CD14-positive monocyte (primary cell): ENCODE data around the gene SGCE. TPM values are rescaled to one million over a fixed set of nuclear protein-coding genes. Genes with fewer than 3 reads are reported as not detected.

Experiments used
- DNase-seq, 3 donors: peaks; one replicate each; pipeline ENCODE4 v3.0.0-alpha.2; 2011 to 2022
- H2AFZ ChIP-seq: 2 replicates; pipeline ENCODE4 v1.6.0; 2012; ENCODE audit warnings: mild to moderate bottlenecking, low read depth, low read length, inconsistent platforms; ENCODE audit not compliant: insufficient read depth, poor library complexity, severe bottlenecking
- H3K27ac ChIP-seq, 2 donors: 1 replicate in 1 of 2; 2 replicates in 1 of 2; pipeline ENCODE4 v1.5.1; 2012 to 2013; ENCODE audit warnings: low read length in 2 of 2, control low read depth in 1 of 2, inconsistent platforms in 1 of 2, low read depth in 1 of 2, mild to moderate bottlenecking in 1 of 2
- H3K27me3 ChIP-seq, 2 donors: one replicate each; pipeline versions ENCODE4 v1.6.0 to v1.6.1; 2011 to 2013; ENCODE audit warnings: low read length in 2 of 2; ENCODE audit not compliant: control insufficient read depth in 2 of 2, insufficient read depth in 2 of 2
- H3K36me3 ChIP-seq, 2 donors: replicated peaks in 1 of 2; 1 replicate in 1 of 2; 2 replicates in 1 of 2; pipeline versions ENCODE4 v1.5.1 to v1.6.1; 2012 to 2013; ENCODE audit warnings: low read length in 2 of 2, control low read depth in 1 of 2, inconsistent platforms in 1 of 2, mild to moderate bottlenecking in 1 of 2; ENCODE audit not compliant: insufficient read depth in 2 of 2, control insufficient read depth in 1 of 2
- H3K4me1 ChIP-seq, 2 donors: 1 replicate in 1 of 2; 2 replicates in 1 of 2; pipeline versions ENCODE4 v1.5.1 to v1.6.1; 2012 to 2013; ENCODE audit warnings: low read length in 2 of 2, control low read depth in 1 of 2, inconsistent platforms in 1 of 2, mild to moderate bottlenecking in 1 of 2, moderate library complexity in 1 of 2; ENCODE audit not compliant: insufficient read depth in 2 of 2, control insufficient read depth in 1 of 2
- H3K4me2 ChIP-seq: replicated peaks from 2 replicates; pipeline ENCODE3; 2012; ENCODE audit warnings: low read length, moderate library complexity, mild to moderate bottlenecking; ENCODE audit not compliant: poor library complexity, severe bottlenecking; ENCODE audit errors: extremely low read depth
- H3K4me3 ChIP-seq, 3 experiments: fragments of 200-600 bp in 1 of 3; sonication (generic) in 1 of 3; replicated peaks in 1 of 3; 1 replicate in 2 of 3; 2 replicates in 1 of 3; pipeline ENCODE4 v1.5.1; 2011 to 2013; ENCODE audit warnings: low read length in 3 of 3, mild to moderate bottlenecking in 3 of 3, control low read depth in 2 of 3, low read depth in 2 of 3, inconsistent platforms in 1 of 3, moderate library complexity in 1 of 3
- H3K79me2 ChIP-seq: 2 replicates; pipeline ENCODE4 v1.6.0; 2012; ENCODE audit warnings: mild to moderate bottlenecking, control low read depth, inconsistent platforms, low read length, moderate library complexity; ENCODE audit not compliant: insufficient read depth
- H3K9ac ChIP-seq: 2 replicates; pipeline ENCODE4 v1.6.0; 2017; ENCODE audit warnings: low read length, mild to moderate bottlenecking; ENCODE audit not compliant: insufficient read depth, poor library complexity, severe bottlenecking
- H3K9me3 ChIP-seq, 2 donors: replicated peaks in 1 of 2; 1 replicate in 1 of 2; 2 replicates in 1 of 2; pipeline versions ENCODE4 v1.5.1 to v1.6.1; 2012 to 2013; ENCODE audit warnings: low read length in 2 of 2, control low read depth in 1 of 2; ENCODE audit not compliant: control insufficient read depth in 1 of 2, insufficient read depth in 1 of 2
- H4K20me1 ChIP-seq: 2 replicates; pipeline ENCODE4 v1.6.0; 2012; ENCODE audit warnings: mild to moderate bottlenecking, low read length, control low read depth, moderate library complexity; ENCODE audit not compliant: insufficient read depth
- H3K27ac Mint-ChIP-seq, 7 donors: one replicate each; pipeline ENCODE4 v1.8.0; 2020; ENCODE audit warnings: mild to moderate bottlenecking in 7 of 7, mixed read lengths in 7 of 7, moderate library complexity in 6 of 7, inconsistent platforms in 2 of 7
- H3K27me3 Mint-ChIP-seq, 3 donors: one replicate each; pipeline ENCODE4 v1.8.0; 2021 to 2022; ENCODE audit warnings: low read depth in 3 of 3, mild to moderate bottlenecking in 3 of 3, mixed read lengths in 3 of 3, moderate library complexity in 3 of 3, inconsistent platforms in 1 of 3
- H3K36me3 Mint-ChIP-seq, 2 donors: one replicate each; pipeline ENCODE4 v1.8.0; 2020; ENCODE audit warnings: mixed read lengths in 2 of 2, inconsistent platforms in 1 of 2, mild to moderate bottlenecking in 1 of 2
- H3K4me1 Mint-ChIP-seq: one replicate; pipeline ENCODE4 v1.8.0; 2020; ENCODE audit warnings: mild to moderate bottlenecking, mixed read lengths
- H3K4me3 Mint-ChIP-seq, 2 donors: one replicate each; pipeline ENCODE4 v1.8.0; 2020; ENCODE audit warnings: mild to moderate bottlenecking in 2 of 2, mixed read lengths in 2 of 2, moderate library complexity in 1 of 2
- H3K9me3 Mint-ChIP-seq, 7 donors: one replicate each; pipeline ENCODE4 v1.8.0; 2020 to 2022; ENCODE audit warnings: mixed read lengths in 7 of 7, mild to moderate bottlenecking in 6 of 7, moderate library complexity in 6 of 7, inconsistent platforms in 2 of 7
- CTCF ChIP-seq: fragments of 200-600 bp; IDR thresholded peaks from one replicate; pipeline ENCODE4 v1.8.0; 2022; ENCODE audit warnings: antibody characterized with exemption, mild to moderate bottlenecking
- WGBS: methylation state at CpG from one replicate; pipeline ENCODE4 v1.1.5; 2013; ENCODE audit warnings: missing lambda C conversion rate; ENCODE audit not compliant: insufficient coverage; 5-methylcytosine and 5-hydroxymethylcytosine counted together
- intact Hi-C, 2 donors: fragments of 100-400 bp; cut with micrococcal nuclease; formaldehyde crosslinking; loops; one replicate each; pipeline versions ENCODE4 v1.15.0 to v1.15.1; 2023
- polyA plus RNA-seq, 3 donors: library from polyadenylated mRNA; depleted of rRNA in 1 of 3; unstranded in 2 of 3; stranded (reverse) in 1 of 3; fragments of 300-500 nt in 2 of 3; fragments of >200 nt in 1 of 3; fragmentation: Illumina TruSeq in 2 of 3; gene quantifications; 1 replicate in 2 of 3; 2 replicates in 1 of 3; pipeline ENCODE4 v1.2.3, GENCODE V29; 2012 to 2021

The SGCE gene
- polyA plus RNA-seq, 3 donors, result not detected

GRCh38 chr7:94576316-94576715 is 79.6 kb downstream of the SGCE start:
- no peak for TF ChIP-seq CTCF
- H3K36me3 ChIP-seq, result peaks cover 0 to 13% of the 10 kb centered on the region in 2 donors
- no peak overlapping the region for H3K27ac Mint-ChIP-seq
- H3K79me2 ChIP-seq, result no peaks in the 10 kb centered on the region
- H3K9ac ChIP-seq, result no peak overlapping the region
- no peaks in the 10 kb centered on the region for H3K27me3 Mint-ChIP-seq
- H2AFZ ChIP-seq, result no peak overlapping the region
- no peak for DNase-seq
- 100% methylated on average over 1 of the region's 2 CpGs for WGBS
- H3K4me3 Mint-ChIP-seq, result no peak overlapping the region
- no peaks in the 10 kb centered on the region for H3K27me3 ChIP-seq
- H3K4me1 Mint-ChIP-seq, result no peaks in the 10 kb centered on the region
- H3K9me3 ChIP-seq, result peaks cover 0 to 20% of the 10 kb centered on the region in 2 donors
- H3K9me3 Mint-ChIP-seq, result peaks cover 9 to 29% (median 24%) of the 10 kb centered on the region in 7 donors
- no peak overlapping the region for H3K4me2 ChIP-seq
- intact Hi-C loops, result no loop called here
- no peaks in the 10 kb centered on the region for H4K20me1 ChIP-seq
- H3K27ac ChIP-seq, result no peak overlapping the region
- H3K4me3 ChIP-seq, result no peak overlapping the region
- no peaks in the 10 kb centered on the region for H3K4me1 ChIP-seq
- peaks cover 8 to 27% of the 10 kb centered on the region in 2 donors for H3K36me3 Mint-ChIP-seq

GRCh38 chr7:94575646-94576045 is 80.3 kb downstream of the SGCE start:
- peaks cover 13 to 32% (median 27%) of the 10 kb centered on the region in 7 donors for H3K9me3 Mint-ChIP-seq
- no peak for TF ChIP-seq CTCF
- WGBS, result 88% methylated on average over 1 of the region's 2 CpGs
- Histone ChIP-seq H3K9ac (no peak overlapping the region), H3K9me3 (peaks cover 0 to 20% of the 10 kb centered on the region in 2 donors), H3K27me3 (no peaks in the 10 kb centered on the region), H3K27ac (no peak overlapping the region), H3K4me1 (no peaks in the 10 kb centered on the region), H4K20me1 (no peaks in the 10 kb centered on the region), H3K36me3 (peaks cover 0 to 13% of the 10 kb centered on the region in 2 donors), H3K4me3 (no peak overlapping the region), H3K4me2 (no peak overlapping the region), H2AFZ (no peak overlapping the region), H3K79me2 (no peaks in the 10 kb centered on the region)
- H3K36me3 Mint-ChIP-seq, result peaks cover 8 to 34% of the 10 kb centered on the region in 2 donors
- no peak overlapping the region for H3K4me3 Mint-ChIP-seq
- no peaks in the 10 kb centered on the region for H3K4me1 Mint-ChIP-seq
- intact Hi-C loops, result no loop called here
- DNase-seq, result no peak
- H3K27me3 Mint-ChIP-seq, result no peaks in the 10 kb centered on the region
- no peak overlapping the region for H3K27ac Mint-ChIP-seq
